AG04450 (cell line): ENCODE results near the gene PTPN5. TPM values are rescaled to one million over a fixed set of nuclear protein-coding genes. Genes with fewer than 3 reads are reported as not detected.

Experiments used
- CTCF ChIA-PET: fragments of 300-600, 350-600 bp; formaldehyde crosslinking; extraction: SDS; loops from one replicate; lab custom pipeline; 2022; ENCODE audit warnings: antibody characterized with exemption, inconsistent platforms; lab: Charles Lee
- POLR2A ChIA-PET: fragments of 350-600 bp; formaldehyde crosslinking; extraction: SDS; loops from one replicate; lab custom pipeline; 2021; ENCODE audit warnings: antibody characterized with exemption, inconsistent platforms; lab: Yijun Ruan, JAX
- DNase-seq: peaks from one replicate; pipeline ENCODE4 v3.0.0-alpha.2; 2011; ENCODE audit warnings: low read depth, low spot score
- H3K27ac ChIP-seq: one replicate; pipeline ENCODE4 v1.5.1; 2012; ENCODE audit warnings: low read depth, low read length, control low read depth
- H3K27me3 ChIP-seq: one replicate; pipeline ENCODE4 v1.6.0; 2012; ENCODE audit warnings: low read length; ENCODE audit not compliant: control insufficient read depth, insufficient read depth
- H3K4me3 ChIP-seq: 2 replicates; pipeline ENCODE4 v1.5.1; 2011; ENCODE audit warnings: mild to moderate bottlenecking, low read depth, low read length, control low read depth
- H3K9me3 ChIP-seq: 2 replicates; pipeline ENCODE4 v1.5.1; 2012; ENCODE audit warnings: low read length; ENCODE audit not compliant: control insufficient read depth, insufficient read depth
- polyA plus RNA-seq: library from polyadenylated mRNA; depleted of rRNA; stranded (reverse); fragments of >200 nt; gene quantifications from 2 replicates; pipeline ENCODE4 v1.2.3, GENCODE V29; 2011
- TF ChIP-seq, protein P1 (sequence below): IDR thresholded peaks from 2 replicates; pipeline ENCODE4 v1.5.1; 2011; ENCODE audit warnings: low read depth, low read length, control low read depth, inconsistent platforms

The PTPN5 gene
- polyA plus RNA-seq, 1 experiment, result not detected

DNA sequence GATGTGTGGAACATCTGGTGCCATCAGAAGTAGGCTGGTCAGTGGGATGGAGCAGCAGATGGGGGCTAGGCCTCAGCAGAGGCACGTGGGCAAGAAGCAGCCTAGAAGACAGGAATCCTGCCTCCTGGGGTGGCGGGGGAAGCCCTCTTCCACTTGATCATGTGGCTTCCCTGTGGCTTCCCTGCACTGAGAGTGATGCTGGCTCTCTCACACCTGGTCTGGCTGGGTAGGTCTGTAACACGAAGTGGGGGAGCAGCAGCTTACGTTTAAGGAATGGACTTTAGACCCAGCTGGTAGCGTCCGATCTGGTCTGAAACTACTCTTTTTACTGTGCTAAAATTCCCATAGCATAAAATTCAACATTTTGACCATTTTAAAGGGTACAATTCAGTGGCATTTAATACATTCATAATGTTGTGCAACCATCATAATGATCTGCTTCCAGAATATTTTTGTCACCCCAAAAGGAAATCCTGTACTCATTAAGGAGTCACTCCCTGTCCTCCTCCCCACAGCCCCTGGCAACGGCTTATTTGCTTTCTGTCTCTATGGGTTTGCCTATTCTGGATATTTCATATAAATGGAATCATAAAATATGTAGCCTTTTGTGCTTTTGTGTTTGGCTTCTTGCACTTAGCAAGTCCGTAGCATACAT lies 21.7 kb downstream of the PTPN5 start:
- H3K27ac ChIP-seq, result peak overlapping the region; percentile 11
- TF ChIP-seq, protein P1, sequence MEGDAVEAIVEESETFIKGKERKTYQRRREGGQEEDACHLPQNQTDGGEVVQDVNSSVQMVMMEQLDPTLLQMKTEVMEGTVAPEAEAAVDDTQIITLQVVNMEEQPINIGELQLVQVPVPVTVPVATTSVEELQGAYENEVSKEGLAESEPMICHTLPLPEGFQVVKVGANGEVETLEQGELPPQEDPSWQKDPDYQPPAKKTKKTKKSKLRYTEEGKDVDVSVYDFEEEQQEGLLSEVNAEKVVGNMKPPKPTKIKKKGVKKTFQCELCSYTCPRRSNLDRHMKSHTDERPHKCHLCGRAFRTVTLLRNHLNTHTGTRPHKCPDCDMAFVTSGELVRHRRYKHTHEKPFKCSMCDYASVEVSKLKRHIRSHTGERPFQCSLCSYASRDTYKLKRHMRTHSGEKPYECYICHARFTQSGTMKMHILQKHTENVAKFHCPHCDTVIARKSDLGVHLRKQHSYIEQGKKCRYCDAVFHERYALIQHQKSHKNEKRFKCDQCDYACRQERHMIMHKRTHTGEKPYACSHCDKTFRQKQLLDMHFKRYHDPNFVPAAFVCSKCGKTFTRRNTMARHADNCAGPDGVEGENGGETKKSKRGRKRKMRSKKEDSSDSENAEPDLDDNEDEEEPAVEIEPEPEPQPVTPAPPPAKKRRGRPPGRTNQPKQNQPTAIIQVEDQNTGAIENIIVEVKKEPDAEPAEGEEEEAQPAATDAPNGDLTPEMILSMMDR, result no peak
- no peak overlapping the region for H3K4me3 ChIP-seq
- DNase-seq, result no peak
- peaks cover 17% of the 10 kb centered on the region for H3K27me3 ChIP-seq
- ChIA-PET CTCF (no interaction called here), POLR2A (no interaction called here)
- H3K9me3 ChIP-seq, result no peaks in the 10 kb centered on the region

DNA sequence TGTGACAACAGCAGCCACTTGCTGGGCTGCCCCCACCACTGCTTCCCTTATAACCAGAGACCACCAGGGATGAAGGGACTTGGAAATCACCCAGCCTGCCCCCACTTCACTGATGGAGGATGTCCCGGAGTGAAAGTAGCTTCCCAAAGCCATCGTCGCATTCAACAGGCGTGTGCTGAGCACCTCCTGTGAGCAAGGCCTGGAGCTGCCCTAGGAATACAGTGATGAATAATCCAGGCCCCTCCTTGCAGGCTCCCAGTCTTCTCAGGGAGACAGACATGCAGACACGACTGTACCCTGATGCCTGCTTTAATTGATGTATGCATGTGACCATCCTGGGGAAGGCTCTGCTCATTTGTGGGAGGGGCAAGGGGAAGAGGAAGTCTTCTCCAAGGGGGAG lies 22.6 kb downstream of the PTPN5 start:
- H3K4me3 ChIP-seq, result no peak overlapping the region
- H3K27ac ChIP-seq, result no peak overlapping the region
- H3K27me3 ChIP-seq, result peaks cover 13% of the 10 kb centered on the region
- DNase-seq, result no peak
- CTCF ChIA-PET, result interaction anchor here (0.9 to 1.9 kb wide), 3 partner anchors 37 to 525 kb away, joined by 3 to 10 read pairs (median 3); no protein-coding TSS in a partner anchor
- H3K9me3 ChIP-seq, result no peaks in the 10 kb centered on the region
- POLR2A ChIA-PET, result no interaction called here
- TF ChIP-seq, protein P1, result no peak

DNA sequence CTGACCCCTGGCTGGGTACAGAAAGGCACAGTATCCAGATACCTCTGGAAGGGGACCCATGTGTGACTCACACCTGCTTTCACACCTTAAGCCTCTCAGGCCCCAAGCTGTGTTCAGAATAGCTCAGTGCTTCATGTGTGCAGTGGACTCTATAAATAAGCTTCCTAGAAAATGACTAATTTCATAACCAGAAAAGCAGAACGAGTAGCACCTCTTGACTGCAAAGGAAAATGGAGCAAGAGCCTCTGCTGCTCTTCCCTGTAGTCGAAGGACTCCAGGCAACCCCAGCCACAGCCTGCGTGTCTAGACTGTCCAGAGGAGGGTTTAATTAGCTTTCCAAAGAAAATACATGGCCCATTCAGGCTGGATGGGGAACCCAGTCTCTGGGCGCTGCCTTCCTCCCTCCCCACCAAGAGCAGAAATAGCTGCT lies 23.1 kb downstream of the PTPN5 start:
- TF ChIP-seq, protein P1, result no peak
- no peak overlapping the region for H3K27ac ChIP-seq
- no peak for DNase-seq
- POLR2A ChIA-PET, result no interaction called here
- peaks cover 11% of the 10 kb centered on the region for H3K27me3 ChIP-seq
- no peak overlapping the region for H3K4me3 ChIP-seq
- CTCF ChIA-PET, result interaction anchor here (0.9 to 1.9 kb wide), 3 partner anchors 36 to 525 kb away, joined by 3 to 10 read pairs (median 3); no protein-coding TSS in a partner anchor
- H3K9me3 ChIP-seq, result no peaks in the 10 kb centered on the region

DNA sequence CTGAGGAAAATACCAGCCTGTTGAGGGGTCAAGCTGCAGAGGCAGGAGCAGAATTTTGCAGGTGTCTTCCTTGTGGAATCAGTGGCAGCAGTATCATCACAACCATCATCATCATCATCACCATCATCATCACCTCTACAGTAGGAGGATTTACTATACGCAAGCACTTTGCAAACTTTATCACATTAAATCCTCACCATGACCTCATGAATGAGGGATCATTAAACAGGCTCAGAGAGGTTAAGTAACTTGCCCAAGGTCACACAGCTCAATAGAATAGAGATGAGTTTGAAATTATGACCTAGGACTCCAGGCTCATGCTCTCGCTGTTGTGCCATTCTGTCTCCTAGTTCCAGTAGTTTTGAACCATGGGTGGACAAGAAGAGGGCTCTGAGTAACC lies 25.6 kb downstream of the PTPN5 start:
- DNase-seq, result no peak
- ChIA-PET POLR2A (no interaction called here), CTCF (interaction anchor here (0.7 to 5.4 kb wide), 7 partner anchors 9 to 44 kb away, joined by 3 to 48 read pairs (median 5); no protein-coding TSS in a partner anchor)
- Histone ChIP-seq H3K27ac (no peak overlapping the region), H3K4me3 (no peak overlapping the region), H3K9me3 (no peaks in the 10 kb centered on the region), H3K27me3 (peaks cover 2% of the 10 kb centered on the region)
- TF ChIP-seq, protein P1, result no peak

DNA sequence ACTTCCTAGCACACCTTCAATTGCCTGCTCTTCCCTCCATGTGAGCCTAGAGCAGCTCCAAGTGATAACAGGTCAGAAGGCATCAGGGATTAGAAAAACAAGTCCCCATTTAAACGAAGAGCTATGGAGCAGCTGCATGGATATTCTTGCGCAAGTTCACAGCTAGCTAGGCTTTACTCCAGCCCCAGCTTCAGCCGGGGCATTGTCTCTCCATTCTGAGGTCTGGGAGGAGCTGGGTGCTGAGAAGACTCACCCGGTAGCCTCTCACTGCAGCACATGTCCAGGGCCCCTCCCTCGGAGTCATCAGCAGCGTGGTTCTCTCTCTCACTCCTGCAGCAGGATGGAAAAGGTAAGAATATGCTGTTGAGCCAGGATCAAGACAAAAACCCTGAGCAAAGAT lies 26.0 kb downstream of the PTPN5 start:
- Histone ChIP-seq H3K27ac (no peak overlapping the region), H3K9me3 (no peaks in the 10 kb centered on the region), H3K4me3 (no peak overlapping the region), H3K27me3 (no peaks in the 10 kb centered on the region)
- DNase-seq, result no peak
- TF ChIP-seq, protein P1, result no peak
- CTCF ChIA-PET, result interaction anchor here (0.7 to 5.4 kb wide), 11 partner anchors 9 to 240 kb away, joined by 3 to 48 read pairs (median 7); no protein-coding TSS in a partner anchor
- POLR2A ChIA-PET, result no interaction called here
